Esophagus (tissue), 2 donors: ENCODE measurements around the gene CDC37. TPM values are rescaled to one million over a fixed set of nuclear protein-coding genes. Genes with fewer than 3 reads are reported as not detected.
A peak's percentile ranks its signal among the peaks of the same experiment; 100 is the strongest.

Experiments
- H3K27ac ChIP-seq, 2 donors: one replicate each; pipeline ENCODE4 v1.5.1; 2013; ENCODE audit warnings: low read depth in 2 of 2, mild to moderate bottlenecking in 2 of 2, inconsistent platforms in 1 of 2, low read length in 1 of 2, moderate library complexity in 1 of 2
- H3K27me3 ChIP-seq, 2 donors: one replicate each; pipeline ENCODE4 v1.6.1; 2013; ENCODE audit warnings: low read length in 2 of 2, control low read depth in 1 of 2, mild to moderate bottlenecking in 1 of 2; ENCODE audit not compliant: insufficient read depth in 2 of 2, control insufficient read depth in 1 of 2
- H3K36me3 ChIP-seq, 2 donors: one replicate each; pipeline ENCODE4 v1.6.1; 2013; ENCODE audit warnings: low read length in 1 of 2; ENCODE audit not compliant: control insufficient read depth in 2 of 2, insufficient read depth in 2 of 2
- H3K4me1 ChIP-seq, 2 donors: one replicate each; pipeline ENCODE4 v1.6.1; 2013; ENCODE audit warnings: low read length in 1 of 2; ENCODE audit not compliant: control insufficient read depth in 2 of 2, insufficient read depth in 2 of 2
- H3K4me3 ChIP-seq, 2 donors: one replicate each; pipeline ENCODE4 v1.5.1; 2013; ENCODE audit warnings: low read length in 2 of 2, mild to moderate bottlenecking in 2 of 2, low read depth in 1 of 2, moderate library complexity in 1 of 2
- H3K9me3 ChIP-seq, 2 donors: one replicate each; pipeline ENCODE4 v1.6.1; 2013; ENCODE audit warnings: mild to moderate bottlenecking in 2 of 2, low read depth in 1 of 2, low read length in 1 of 2, moderate library complexity in 1 of 2; ENCODE audit not compliant: control insufficient read depth in 2 of 2, insufficient read depth in 1 of 2
- WGBS, 2 donors: extraction: QIAGEN DNeasy Blood & Tissue Kit; methylation state at CpG; one replicate each; pipeline ENCODE4 v1.1.7; 2013; 5-methylcytosine and 5-hydroxymethylcytosine counted together
- polyA plus RNA-seq, 2 donors: library from polyadenylated mRNA; stranded (reverse); fragments of 200-250 nt; gene quantifications; one replicate each; pipeline ENCODE4 v1.2.3, GENCODE V29; 2013
- donor health status: healthy with polysubstance abuse.
- donor health status: Bipolar disorder and iron deficiency.

The CDC37 gene
- polyA plus RNA-seq, 2 donors = 162 to 206 TPM

- Histone ChIP-seq H3K36me3 (no peaks in the 10 kb centered on the region), H3K27me3 (peaks cover 5 to 22% of the 10 kb centered on the region in 2 donors), H3K9me3 (peaks cover 0 to 3% of the 10 kb centered on the region in 2 donors), H3K4me1 (peaks cover 8 to 26% of the 10 kb centered on the region in 2 donors), H3K4me3 (peak within 1 kb of the TSS in 1 of 2 donors; percentile 38), H3K27ac (no peak within 1 kb of the TSS)
- 1% methylated on average over 76 to 104 of the region's 104 CpGs for WGBS, 2 donors
Measured at GRCh38 chr19:10420444-10421239, 17.3 kb upstream of the CDC37 start, which contains the start of gene PDE4A. Gene PDE4A (plus strand): TSS chr19:10420538. CDS start chr19:10420765, 227 bp downstream.

DNA sequence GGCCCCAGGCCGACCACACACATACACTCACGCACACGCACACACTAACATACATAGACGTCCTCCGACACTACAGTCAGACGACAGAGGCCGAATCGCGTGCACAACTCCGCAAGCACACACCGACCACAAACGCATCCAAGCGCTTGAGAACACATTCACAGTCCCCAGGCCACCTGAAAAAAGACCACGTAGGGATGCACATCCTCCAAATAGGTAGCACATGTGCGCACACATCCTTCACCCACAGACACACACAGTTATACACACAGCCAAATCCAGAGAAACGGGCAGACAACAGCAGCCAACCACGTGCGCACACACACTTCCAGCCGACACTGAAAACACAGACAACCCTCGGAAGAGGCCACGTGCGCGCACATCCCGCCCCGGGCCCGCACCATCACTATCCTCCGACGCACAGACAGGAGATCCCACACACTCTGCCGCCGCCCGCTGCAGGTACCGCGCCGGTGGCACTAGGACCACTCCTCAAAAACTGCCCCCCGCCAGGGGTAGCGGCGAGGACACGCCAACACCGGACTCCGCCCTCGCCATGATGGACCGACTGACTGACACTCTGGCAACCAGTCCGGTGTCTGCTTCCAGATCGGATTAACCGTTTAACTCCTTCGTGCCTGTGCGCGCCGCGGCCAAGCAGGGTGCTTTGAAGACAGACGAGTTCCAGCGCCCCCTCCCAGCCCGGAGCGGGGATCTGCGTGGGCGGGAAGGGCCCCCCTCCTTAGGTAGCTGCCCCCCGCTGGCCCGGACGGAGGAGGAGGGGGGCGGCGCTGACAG is 16.5 kb upstream of the CDC37 start:
- Histone ChIP-seq H3K27me3 (peaks cover 5 to 22% of the 10 kb centered on the region in 2 donors), H3K4me1 (peaks cover 8 to 26% of the 10 kb centered on the region in 2 donors), H3K36me3 (no peaks in the 10 kb centered on the region), H3K9me3 (peaks cover 0 to 3% of the 10 kb centered on the region in 2 donors), H3K4me3 (peak overlapping the region in 1 of 2 donors; percentile 38), H3K27ac (no peak overlapping the region)
- 1% methylated on average over 53 to 61 of the region's 61 CpGs for WGBS, 2 donors

- Histone ChIP-seq H3K27me3 (peaks cover 5 to 22% of the 10 kb centered on the region in 2 donors), H3K27ac (no peak overlapping the region), H3K9me3 (peaks cover 0 to 3% of the 10 kb centered on the region in 2 donors), H3K4me1 (peaks cover 8 to 24% of the 10 kb centered on the region in 2 donors), H3K36me3 (no peaks in the 10 kb centered on the region), H3K4me3 (no peak overlapping the region)
- WGBS, 2 donors = 1 to 2% methylated on average over 34 to 40 of the region's 40 CpGs
Measured at GRCh38 chr19:10419200-10419645, 15.9 kb upstream of the CDC37 start.

DNA sequence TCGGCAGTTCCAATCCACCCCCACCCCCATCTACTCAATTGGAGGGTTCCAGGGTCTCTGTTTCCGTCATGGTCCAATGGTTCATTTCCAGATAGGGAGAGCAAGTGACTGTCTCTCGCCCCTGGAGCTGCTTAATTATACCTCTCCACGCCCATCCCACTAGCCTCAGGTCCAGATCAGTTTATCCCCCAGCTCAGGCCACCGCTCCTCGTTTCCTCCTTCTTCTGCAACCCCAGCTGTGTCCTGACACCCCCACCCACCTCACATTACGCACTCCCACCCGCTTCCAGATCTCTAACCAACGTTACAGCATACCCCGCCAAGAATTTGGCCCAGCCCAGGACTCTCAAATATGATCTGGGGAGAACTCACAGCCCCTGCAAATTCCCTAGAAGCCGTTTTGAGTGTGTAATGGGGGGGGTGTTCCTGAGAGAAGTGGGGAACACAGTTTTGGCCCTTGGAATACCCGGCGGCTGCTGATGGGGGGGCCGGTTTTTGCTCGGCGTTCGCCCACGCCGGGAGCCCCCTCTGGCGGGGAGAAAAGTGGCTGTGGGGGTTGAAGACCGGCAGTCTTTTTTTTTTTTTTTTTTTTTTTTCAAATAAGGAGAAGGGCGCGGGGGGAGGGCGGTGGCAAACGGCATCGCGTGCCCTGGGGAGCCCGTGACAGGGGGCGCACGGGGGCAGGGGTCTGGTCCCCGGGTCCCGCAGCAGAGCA is 15.3 kb upstream of the CDC37 start:
- H3K4me3 ChIP-seq = no peak overlapping the region
- H3K27me3 ChIP-seq = peaks cover 5 to 22% of the 10 kb centered on the region in 2 donors
- no peak overlapping the region for H3K27ac ChIP-seq
- H3K9me3 ChIP-seq = peaks cover 0 to 3% of the 10 kb centered on the region in 2 donors
- peaks cover 8 to 24% of the 10 kb centered on the region in 2 donors for H3K4me1 ChIP-seq
- no peaks in the 10 kb centered on the region for H3K36me3 ChIP-seq
- WGBS, 2 donors = 2 to 3% methylated on average over 32 of the region's 32 CpGs

- 0 to 7% methylated on average over 3 of the region's 3 CpGs for WGBS, 2 donors
- Histone ChIP-seq H3K36me3 (no peaks in the 10 kb centered on the region), H3K27me3 (peaks cover 5 to 22% of the 10 kb centered on the region in 2 donors), H3K9me3 (peaks cover 0 to 3% of the 10 kb centered on the region in 2 donors), H3K4me3 (no peak overlapping the region), H3K27ac (no peak overlapping the region), H3K4me1 (peaks cover 8 to 24% of the 10 kb centered on the region in 2 donors)
Measured at GRCh38 chr19:10418235-10418484, 14.8 kb upstream of the CDC37 start.

DNA sequence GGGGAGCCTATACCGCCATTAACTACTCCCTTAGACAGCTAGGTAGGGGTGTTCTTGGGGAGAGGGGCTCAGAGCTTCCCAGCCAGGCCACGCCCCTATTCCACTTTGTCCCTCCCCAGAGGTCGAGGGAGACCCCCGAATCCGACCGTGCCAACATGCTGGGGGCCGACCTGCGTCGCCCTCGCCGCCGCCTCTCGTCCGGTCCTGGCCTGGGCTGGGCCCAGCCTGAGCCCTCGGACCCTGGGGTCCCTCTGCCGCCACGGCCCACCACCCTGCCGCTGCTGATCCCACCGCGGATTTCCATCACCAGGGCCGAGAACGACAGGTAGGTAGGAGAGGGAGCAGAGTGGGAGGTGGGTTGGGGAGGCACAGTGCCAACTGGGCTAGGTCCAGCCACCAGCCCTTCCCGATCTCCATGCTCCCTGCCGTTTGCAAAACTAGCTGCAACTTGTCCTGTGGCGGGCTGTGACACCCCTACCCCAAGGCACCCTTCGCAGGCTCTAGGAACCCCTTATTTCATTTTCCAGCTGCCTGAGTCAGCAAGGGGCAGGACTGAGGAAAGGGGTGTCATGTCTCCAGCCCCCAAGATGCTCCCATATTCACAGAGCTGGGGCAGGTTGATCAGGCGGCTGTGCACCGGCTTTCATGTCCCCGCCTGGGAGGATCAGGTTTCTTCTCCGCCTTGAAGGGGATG is 14.3 kb upstream of the CDC37 start:
- Histone ChIP-seq H3K9me3 (peaks cover 0 to 3% of the 10 kb centered on the region in 2 donors), H3K27me3 (peaks cover 5 to 22% of the 10 kb centered on the region in 2 donors), H3K27ac (no peak overlapping the region), H3K4me1 (peaks cover 8 to 24% of the 10 kb centered on the region in 2 donors), H3K36me3 (no peaks in the 10 kb centered on the region), H3K4me3 (no peak overlapping the region)
- WGBS, 2 donors = 11 to 14% methylated on average over 29 to 30 of the region's 30 CpGs

DNA sequence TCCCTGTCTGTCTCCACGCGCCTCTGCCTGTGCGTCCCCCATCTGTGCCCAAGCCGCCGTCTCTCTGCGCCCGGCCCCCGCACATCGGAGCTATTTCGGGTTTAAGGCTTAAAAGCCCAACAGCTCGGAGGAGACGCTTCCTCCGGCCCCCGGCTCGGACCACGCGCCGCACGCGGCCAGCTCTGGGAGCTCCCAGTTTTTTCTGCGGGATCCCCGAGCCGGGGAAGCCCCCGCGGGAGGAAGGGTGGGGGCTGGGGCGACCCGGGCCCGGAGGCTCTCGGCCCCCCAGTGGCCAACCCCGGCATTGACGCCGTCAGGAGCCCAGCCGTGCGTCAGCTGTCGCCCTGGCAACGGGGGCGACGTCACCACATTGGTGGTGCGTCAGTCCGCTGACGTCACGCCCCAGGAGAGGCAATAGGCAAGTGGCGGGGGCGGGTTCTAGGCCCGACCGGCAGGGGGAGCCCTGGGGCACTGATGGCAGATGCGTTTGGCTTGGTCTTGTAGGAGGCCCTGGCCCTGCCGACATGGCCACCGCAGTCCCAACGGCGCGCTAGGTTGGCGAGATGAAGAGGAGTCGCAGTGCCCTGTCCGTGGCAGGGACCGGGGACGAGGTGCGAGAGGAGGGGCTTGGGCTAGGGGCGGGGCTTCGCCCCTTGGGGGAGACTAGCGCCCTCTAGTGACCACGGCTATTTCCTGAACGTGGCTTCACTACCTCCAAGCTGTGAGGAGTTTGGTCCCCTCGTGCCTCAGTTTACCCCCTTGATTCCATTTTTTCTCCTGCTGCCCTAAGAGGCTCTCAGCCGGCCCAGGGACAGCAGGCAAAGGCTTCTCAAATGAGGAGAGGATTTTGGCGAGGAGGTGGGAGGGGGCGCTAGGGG is 13.3 kb upstream of the CDC37 start:
- 4% methylated on average over 66 to 67 of the region's 67 CpGs for WGBS, 2 donors
- H3K4me1 ChIP-seq = peaks cover 8 to 21% of the 10 kb centered on the region in 2 donors
- H3K27me3 ChIP-seq = peaks cover 5 to 22% of the 10 kb centered on the region in 2 donors
- H3K27ac ChIP-seq = no peak overlapping the region
- H3K4me3 ChIP-seq = peak overlapping the region; percentile 22 to 46
- no peaks in the 10 kb centered on the region for H3K36me3 ChIP-seq
- H3K9me3 ChIP-seq = peaks cover 0 to 3% of the 10 kb centered on the region in 2 donors

DNA sequence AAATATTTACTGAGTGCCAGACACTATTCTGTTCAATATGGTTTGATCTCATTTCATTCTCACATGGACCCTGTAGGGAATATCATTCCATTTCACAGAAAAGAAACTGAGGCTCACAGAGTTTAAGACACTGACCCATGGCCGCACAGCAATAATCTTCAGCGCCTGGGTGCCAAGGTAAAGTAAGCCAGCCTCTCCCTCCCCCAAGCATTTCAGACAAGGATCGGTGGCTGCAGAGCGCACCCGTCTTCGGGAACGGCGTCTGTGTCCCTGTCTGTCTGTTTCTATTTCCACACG is 12.7 kb upstream of the CDC37 start:
- H3K36me3 ChIP-seq = no peaks in the 10 kb centered on the region
- peaks cover 2 to 16% of the 10 kb centered on the region in 2 donors for H3K27me3 ChIP-seq
- 6 to 7% methylated on average over 9 of the region's 9 CpGs for WGBS, 2 donors
- peaks cover 8 to 21% of the 10 kb centered on the region in 2 donors for H3K4me1 ChIP-seq
- peak overlapping the region; percentile 22 to 46 for H3K4me3 ChIP-seq
- no peak overlapping the region for H3K27ac ChIP-seq
- H3K9me3 ChIP-seq = peaks cover 0 to 3% of the 10 kb centered on the region in 2 donors
